Effector CD8-positive, alpha-beta T cell (primary cell): ENCODE measurements around the gene HMGN4.

Source experiments
- DNase-seq: peaks from one replicate; lab custom pipeline; 2025; lab: John Stamatoyannopoulos, UW

The HMGN4 gene

DNA sequence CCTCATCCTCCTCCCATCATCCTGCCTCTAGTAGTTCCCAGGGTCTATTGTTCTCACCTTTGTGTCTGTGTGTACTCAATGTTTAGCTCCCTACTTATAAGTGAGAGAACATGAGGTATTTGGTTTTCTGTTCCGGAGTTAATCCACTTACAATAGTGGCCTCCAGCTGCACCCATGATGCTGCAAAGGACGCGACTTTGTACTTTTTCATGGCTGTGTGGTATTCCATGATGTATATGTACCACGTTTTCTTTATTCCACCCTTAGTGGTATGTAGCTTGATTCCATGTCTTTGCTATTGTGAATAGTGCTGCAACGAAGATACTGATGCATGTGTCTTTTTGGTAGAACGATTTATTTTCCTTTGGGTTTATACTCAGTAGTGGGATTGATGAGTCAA is 40.1 kb downstream of the HMGN4 start:
- DNase-seq, result no peak

DNA sequence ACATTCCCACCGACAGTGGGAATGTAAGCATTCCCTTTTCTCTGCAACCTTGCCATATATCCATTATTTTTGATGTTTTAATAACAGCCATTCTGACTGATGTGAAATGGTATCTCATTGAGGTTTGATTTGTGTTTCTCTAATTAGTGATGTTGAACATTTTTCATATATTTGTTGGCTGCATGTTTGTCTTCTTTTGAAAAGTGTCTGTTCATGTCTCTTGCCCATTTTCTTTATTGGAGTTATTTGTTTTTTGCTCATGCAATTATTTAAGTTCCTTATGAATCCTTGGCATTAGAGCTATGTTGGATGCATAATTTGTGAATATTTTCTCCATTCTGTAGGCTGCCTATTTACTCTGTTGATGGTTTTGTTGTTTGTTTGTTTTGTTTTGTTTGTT is 40.6 kb downstream of the HMGN4 start:
- no peak for DNase-seq

DNA sequence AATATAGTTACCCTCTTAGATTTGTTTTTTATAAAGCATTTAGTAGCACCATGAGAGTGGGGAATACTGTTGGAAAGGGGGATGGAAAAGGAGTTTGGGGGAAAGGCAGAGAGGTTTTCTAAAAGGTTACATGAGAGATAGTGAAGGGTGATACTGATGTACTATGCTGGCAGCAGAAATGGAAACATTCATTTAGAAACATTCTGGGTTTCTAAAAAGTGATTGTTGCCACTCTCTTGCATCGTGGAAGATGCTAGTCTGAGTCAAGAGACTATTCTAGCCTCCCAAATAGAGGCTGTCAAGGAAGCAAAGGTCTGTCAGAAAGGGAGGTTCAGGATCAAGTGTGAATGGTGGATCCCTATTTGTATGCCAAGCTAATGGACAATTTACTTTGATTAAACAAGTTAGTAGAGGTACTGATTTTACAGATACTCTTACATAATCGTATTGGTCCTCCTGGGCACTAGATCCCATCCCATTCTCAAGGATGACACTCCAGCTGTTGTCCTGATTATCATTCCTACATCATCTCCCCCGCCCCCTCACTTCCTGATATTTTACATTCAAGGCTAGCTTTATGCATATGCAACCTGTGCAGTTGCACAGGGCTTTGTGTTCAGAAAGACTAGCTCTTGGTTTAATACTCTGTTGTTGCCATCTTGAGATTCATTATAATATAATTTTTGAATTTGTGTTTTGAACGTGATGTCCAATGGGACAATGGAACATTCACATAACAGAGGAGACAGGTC is 43.2 kb downstream of the HMGN4 start:
- no peak for DNase-seq

DNA sequence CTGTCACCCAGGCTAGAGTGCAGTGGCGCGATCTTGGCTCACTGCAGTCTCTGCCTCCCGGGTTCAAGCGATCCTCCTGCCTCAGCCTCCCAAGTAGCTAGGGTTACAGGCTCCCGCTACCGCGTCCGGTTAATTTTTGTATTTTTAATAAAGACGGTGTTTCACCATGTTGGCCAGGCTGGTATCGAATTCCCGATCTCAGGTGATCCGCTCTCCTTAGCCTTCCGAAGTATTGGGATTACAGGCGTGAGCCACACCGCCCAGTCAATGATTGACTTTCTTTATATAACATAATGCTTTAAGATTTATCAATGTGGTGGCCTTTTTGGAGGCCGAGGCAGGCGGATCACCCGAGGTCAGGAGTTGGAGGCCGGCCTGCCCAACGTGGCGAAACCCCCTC is 50.8 kb downstream of the HMGN4 start:
- no peak for DNase-seq

DNA sequence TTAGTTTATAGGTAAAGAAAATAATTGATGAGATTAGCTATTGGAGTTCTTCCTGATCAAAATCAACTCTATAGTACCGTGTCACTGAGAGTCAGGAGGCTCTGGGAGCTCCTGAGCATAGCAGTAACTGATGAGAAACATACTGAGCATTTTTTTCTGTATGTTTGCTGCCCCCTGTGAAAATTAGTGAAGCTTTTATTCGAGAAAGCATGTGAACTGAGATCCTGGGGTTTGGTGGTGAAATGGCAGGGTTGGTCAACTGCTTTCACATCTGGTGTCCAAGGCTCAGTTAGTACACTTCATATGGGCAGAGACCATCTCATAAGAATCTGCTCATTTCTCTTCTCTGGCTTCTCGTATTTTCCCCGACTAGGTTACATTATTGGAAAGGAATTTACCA is 54.5 kb downstream of the HMGN4 start:
- no peak for DNase-seq

DNA sequence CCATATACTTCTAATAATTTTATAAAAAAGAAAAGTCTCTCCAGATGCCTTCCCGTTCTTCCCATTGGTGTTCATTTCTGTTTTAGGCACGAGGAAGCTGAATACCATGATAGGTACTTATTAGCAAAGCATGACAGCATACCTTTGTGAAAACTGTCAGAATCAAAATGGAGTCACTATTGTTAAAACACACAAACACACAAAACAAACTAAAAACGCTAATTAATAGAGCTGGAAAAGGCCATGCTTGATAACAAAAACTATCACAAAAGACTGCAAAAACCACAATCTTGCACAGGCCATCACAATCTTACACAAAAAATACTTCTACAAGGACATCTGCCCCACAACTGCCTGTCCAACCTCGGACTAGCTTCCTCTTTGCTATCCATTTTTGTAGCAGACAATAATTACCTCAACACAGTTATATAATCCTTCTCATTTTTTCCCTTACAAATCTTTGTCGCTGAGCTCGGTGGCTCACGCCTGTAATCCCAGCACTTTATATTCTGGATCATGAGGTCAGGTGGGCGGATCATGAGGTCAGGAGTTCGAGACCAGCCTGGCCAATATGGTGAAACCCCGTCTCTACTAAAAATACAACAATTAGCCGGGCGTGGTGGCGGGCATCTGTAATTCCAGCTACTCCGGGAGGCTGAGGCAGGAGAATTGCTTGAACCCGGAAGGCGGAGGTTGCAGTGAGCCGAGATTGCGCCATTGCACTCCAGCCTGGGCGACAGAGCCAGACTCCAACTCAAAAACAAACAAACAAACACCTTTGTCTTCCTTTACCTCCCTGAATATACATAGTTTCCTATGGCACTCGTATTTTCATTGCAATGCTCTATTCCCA is 55.3 kb downstream of the HMGN4 start:
- no peak for DNase-seq

DNA sequence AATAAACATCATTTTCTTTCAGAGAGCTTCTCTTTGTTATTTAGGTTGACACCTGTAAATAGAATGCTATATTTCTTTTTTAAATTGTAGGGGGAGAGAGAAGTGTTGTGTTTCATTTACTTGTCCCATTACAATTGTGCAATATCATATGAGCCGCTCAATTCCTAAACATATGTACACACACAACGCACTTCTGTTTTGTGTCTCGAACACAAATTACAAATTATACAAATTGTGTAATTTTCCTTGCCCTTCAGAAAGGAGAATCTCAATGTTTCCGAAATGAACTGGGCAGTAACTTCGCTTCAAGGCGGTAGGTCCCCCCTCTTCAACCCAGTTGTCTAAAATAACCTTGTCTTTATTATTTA is 55.9 kb downstream of the HMGN4 start:
- DNase-seq, result no peak

DNA sequence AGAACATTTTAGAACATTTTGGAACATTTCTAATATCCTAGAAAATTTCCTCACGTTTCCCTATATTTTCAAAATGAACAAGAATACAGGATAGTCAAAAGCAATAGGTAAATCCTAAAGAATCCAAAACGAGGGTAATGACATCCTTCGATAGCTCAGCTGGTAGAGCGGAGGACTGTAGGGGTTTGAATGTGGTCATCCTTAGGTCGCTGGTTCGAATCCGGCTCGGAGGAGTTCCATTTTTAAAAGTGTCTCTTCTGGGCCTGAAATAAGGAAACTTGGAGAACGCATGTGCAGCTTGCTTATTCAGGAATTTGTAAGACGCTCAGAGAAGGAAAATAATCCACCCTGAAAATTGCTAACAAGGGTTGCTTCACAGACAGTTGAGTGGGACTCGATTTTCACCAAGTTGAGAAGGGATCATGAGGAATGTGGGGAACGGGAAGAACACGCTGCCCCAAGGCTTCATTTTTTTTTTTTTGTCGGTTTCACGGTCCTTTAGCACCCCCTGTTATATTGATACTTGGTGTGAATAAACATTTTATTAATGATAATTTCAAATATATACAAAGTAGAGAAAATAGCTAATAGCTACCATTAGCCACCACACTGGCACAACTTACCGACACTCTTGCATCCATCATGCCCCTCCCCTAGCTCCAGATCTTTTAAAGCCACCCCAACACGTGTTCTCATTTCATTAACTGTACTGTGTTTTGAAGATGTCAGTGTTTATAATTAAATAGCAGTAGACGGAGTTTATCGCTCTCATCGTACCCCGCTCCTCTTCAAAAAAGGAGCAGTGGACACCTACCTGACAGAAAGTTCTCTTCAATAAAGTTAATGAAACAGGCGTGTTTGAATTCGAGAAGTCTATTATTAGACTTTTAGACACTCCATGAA is 56.8 kb downstream of the HMGN4 start:
- DNase-seq, result no peak

DNA sequence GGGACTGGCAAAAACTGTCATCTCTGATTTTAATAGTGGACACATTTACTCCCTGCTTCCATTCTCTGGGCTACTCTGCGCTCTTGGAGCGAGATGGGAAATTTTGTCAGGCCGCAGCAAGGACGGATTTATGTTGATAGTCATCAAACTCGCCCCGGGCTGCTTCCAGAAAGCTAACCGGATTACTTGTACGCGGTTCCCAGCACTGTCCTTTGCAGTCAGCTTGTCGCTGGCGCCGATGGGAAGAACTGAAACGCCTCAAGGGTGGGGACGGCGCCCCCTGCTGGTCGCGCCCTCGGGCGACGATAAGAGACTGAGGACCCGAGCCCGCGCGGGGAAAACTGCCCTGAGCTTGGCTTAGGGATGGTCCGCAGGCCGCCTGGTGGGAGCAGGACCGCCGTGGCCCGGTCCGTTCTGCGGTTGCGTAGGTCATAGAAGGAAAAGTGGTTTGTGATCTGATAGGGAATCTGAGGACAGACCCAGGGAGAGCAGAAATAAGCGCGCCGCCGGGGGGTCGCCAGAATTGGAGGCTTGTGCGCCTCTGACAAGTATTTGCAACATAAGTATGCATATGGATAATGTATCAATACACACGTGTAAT is 57.6 kb downstream of the HMGN4 start:
- peak; percentile 81 for DNase-seq
